ENCODE data around the gene MTERF1. TPM values are rescaled to one million over a fixed set of nuclear protein-coding genes. Genes with fewer than 3 reads are reported as not detected.

Gene MTERF1
- total RNA-seq, 1 donor from 2014 or later = 17.0 TPM

- TF ChIP-seq CTCF (IDR thresholded peaks at IDR 0.05; ENCODE audit: partially characterized antibody, unreplicated experiment) = no peak
- Mint-ChIP-seq H3K4me3 (ENCODE audit: unreplicated experiment) (no peak overlapping the region), H3K27ac (ENCODE audit: unreplicated experiment) (no peak overlapping the region), H3K4me1 (ENCODE audit: low read depth, unreplicated experiment) (no peaks in the 10 kb centered on the region), H3K27me3 (ENCODE audit: unreplicated experiment) (no peaks in the 10 kb centered on the region), H3K36me3 (ENCODE audit: unreplicated experiment) (peaks cover 10% of the 10 kb centered on the region), H3K9me3 (ENCODE audit: unreplicated experiment) (peaks cover 2% of the 10 kb centered on the region)
- no peak for DNase-seq
These were observed 36.7 kb downstream of the MTERF1 start for GRCh38 chr7:91843831-91844230.

- no peaks in the 10 kb centered on the region for H3K9me3 Mint-ChIP-seq (ENCODE audit: unreplicated experiment)
- no peak overlapping the region for H3K27ac Mint-ChIP-seq (ENCODE audit: unreplicated experiment)
- H3K36me3 Mint-ChIP-seq (ENCODE audit: unreplicated experiment) = peaks cover 10% of the 10 kb centered on the region
- H3K27me3 Mint-ChIP-seq (ENCODE audit: unreplicated experiment) = no peaks in the 10 kb centered on the region
- no peak for TF ChIP-seq CTCF (IDR thresholded peaks at IDR 0.05; ENCODE audit: partially characterized antibody, unreplicated experiment)
- no peak for DNase-seq
- H3K4me1 Mint-ChIP-seq (ENCODE audit: low read depth, unreplicated experiment) = no peaks in the 10 kb centered on the region
- H3K4me3 Mint-ChIP-seq (ENCODE audit: unreplicated experiment) = no peak overlapping the region
These were observed 42.1 kb downstream of the MTERF1 start for GRCh38 chr7:91838439-91838838.

GRCh38 chr7:91837397-91838070 is 43.0 kb downstream of the MTERF1 start:
- H3K4me3 Mint-ChIP-seq (ENCODE audit: unreplicated experiment) = no peak overlapping the region
- H3K9me3 Mint-ChIP-seq (ENCODE audit: unreplicated experiment) = no peaks in the 10 kb centered on the region
- peaks cover 10% of the 10 kb centered on the region for H3K36me3 Mint-ChIP-seq (ENCODE audit: unreplicated experiment)
- H3K4me1 Mint-ChIP-seq (ENCODE audit: low read depth, unreplicated experiment) = no peaks in the 10 kb centered on the region
- H3K27me3 Mint-ChIP-seq (ENCODE audit: unreplicated experiment) = no peaks in the 10 kb centered on the region
- no peak overlapping the region for H3K27ac Mint-ChIP-seq (ENCODE audit: unreplicated experiment)
- DNase-seq = no peak
- TF ChIP-seq CTCF (IDR thresholded peaks at IDR 0.05; ENCODE audit: partially characterized antibody, unreplicated experiment) = no peak

- H3K27me3 Mint-ChIP-seq (ENCODE audit: unreplicated experiment) = no peaks in the 10 kb centered on the region
- no peaks in the 10 kb centered on the region for H3K36me3 Mint-ChIP-seq (ENCODE audit: unreplicated experiment)
- DNase-seq = no peak
- H3K27ac Mint-ChIP-seq (ENCODE audit: unreplicated experiment) = no peak overlapping the region
- H3K4me3 Mint-ChIP-seq (ENCODE audit: unreplicated experiment) = no peak overlapping the region
- H3K4me1 Mint-ChIP-seq (ENCODE audit: low read depth, unreplicated experiment) = no peaks in the 10 kb centered on the region
- no peak for TF ChIP-seq CTCF (IDR thresholded peaks at IDR 0.05; ENCODE audit: partially characterized antibody, unreplicated experiment)
- H3K9me3 Mint-ChIP-seq (ENCODE audit: unreplicated experiment) = no peaks in the 10 kb centered on the region
These were observed 44.6 kb downstream of the MTERF1 start for GRCh38 chr7:91835826-91836368.

- DNase-seq = no peak
- no peak for TF ChIP-seq CTCF (IDR thresholded peaks at IDR 0.05; ENCODE audit: partially characterized antibody, unreplicated experiment)
- Mint-ChIP-seq H3K4me3 (ENCODE audit: unreplicated experiment) (no peak overlapping the region), H3K27ac (ENCODE audit: unreplicated experiment) (no peak overlapping the region), H3K4me1 (ENCODE audit: low read depth, unreplicated experiment) (no peaks in the 10 kb centered on the region), H3K36me3 (ENCODE audit: unreplicated experiment) (no peaks in the 10 kb centered on the region), H3K27me3 (ENCODE audit: unreplicated experiment) (no peaks in the 10 kb centered on the region), H3K9me3 (ENCODE audit: unreplicated experiment) (no peaks in the 10 kb centered on the region)
These were observed 45.2 kb downstream of the MTERF1 start for GRCh38 chr7:91835091-91835825.

All from glutamatergic neuron (in vitro differentiated cells).